Activated naive CD4-positive, alpha-beta T cell treated with anti-CD3 and anti-CD28 coated beads for 36 hours (primary cell): Measurements from ENCODE around the gene OPCML. TPM values are rescaled to one million over a fixed set of nuclear protein-coding genes. Genes with fewer than 3 reads are reported as not detected.

Experiments
- CTCF ChIA-PET: fragments of 350-600 bp; sonication (Branson Sonifier 250); formaldehyde crosslinking; loops from one replicate; lab custom pipeline; 2021; ENCODE audit warnings: antibody characterized with exemption; lab: Charles Lee
- DNase-seq: peaks from one replicate; pipeline ENCODE4 v3.0.0-alpha.2; 2020
- H3K27ac Mint-ChIP-seq: one replicate; pipeline ENCODE4 v1.8.0; 2021; ENCODE audit warnings: mild to moderate bottlenecking, mixed read lengths
- H3K27me3 Mint-ChIP-seq: one replicate; pipeline ENCODE4 v1.8.0; 2021; ENCODE audit warnings: low read depth, mixed read lengths
- H3K36me3 Mint-ChIP-seq: one replicate; pipeline ENCODE4 v1.8.0; 2021; ENCODE audit warnings: low read depth, mixed read lengths
- H3K4me1 Mint-ChIP-seq: one replicate; pipeline ENCODE4 v1.8.0; 2021; ENCODE audit warnings: low read depth, mixed read lengths
- H3K4me3 Mint-ChIP-seq: one replicate; pipeline ENCODE4 v1.8.0; 2021; ENCODE audit warnings: mild to moderate bottlenecking, moderate library complexity, mixed read lengths
- H3K9me3 Mint-ChIP-seq: one replicate; pipeline ENCODE4 v1.8.0; 2021; ENCODE audit warnings: mixed read lengths
- intact Hi-C: fragments of 100-400 bp; cut with micrococcal nuclease; formaldehyde crosslinking; loops from one replicate; pipeline ENCODE4 v1.15.1; 2023
- total RNA-seq, 2 experiments: library from RNA; stranded (reverse); gene quantifications; one replicate each; pipeline ENCODE4 v1.2.3, GENCODE V29; 2021

Gene OPCML
- total RNA-seq, 2 experiments from 2014 or later, result not detected

DNA sequence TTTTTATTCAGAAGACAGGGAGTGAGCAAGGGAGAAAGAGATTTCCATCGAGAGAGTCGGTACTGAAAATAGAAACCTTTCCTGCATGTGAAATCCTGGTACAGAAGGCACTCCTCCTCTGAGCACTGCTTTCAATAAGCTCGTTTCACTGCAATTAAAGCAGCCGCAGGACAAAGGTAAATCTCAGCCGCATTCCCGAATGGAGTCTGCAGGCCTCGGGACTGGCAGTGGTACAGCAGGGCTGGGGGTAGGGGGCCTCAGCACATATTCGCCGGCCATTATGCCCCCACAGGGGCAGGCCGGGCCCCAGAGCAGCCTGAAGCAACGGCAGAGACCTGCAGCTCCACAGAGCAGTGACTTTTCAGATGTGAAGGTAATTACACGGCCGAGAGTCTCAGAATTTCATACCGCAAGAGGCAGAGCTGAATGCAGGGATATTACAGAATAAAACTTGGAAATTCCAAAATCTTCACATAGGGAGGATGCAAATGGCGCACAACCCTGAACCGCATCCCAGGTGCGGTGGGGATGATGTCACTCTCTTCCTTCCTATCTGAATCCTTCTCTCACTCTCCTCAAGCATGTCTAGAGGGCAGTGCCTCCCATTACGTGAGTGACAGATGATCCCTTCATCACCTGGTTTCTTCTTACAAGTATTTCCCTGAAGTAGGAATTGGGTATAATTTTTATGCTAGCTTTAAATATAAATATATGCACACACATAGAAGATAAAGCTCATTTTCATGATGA is 622.1 kb downstream of the OPCML start:
- no peaks in the 10 kb centered on the region for H3K36me3 Mint-ChIP-seq
- CTCF ChIA-PET, result interaction anchor here (0.5 kb wide), 1 partner anchor 17 kb away, joined by 3 read pairs; no protein-coding TSS in a partner anchor
- H3K9me3 Mint-ChIP-seq, result no peaks in the 10 kb centered on the region
- intact Hi-C loops, result no loop called here
- H3K4me3 Mint-ChIP-seq, result no peak overlapping the region
- DNase-seq, result no peak
- no peaks in the 10 kb centered on the region for H3K4me1 Mint-ChIP-seq
- H3K27me3 Mint-ChIP-seq, result no peaks in the 10 kb centered on the region
- no peak overlapping the region for H3K27ac Mint-ChIP-seq

DNA sequence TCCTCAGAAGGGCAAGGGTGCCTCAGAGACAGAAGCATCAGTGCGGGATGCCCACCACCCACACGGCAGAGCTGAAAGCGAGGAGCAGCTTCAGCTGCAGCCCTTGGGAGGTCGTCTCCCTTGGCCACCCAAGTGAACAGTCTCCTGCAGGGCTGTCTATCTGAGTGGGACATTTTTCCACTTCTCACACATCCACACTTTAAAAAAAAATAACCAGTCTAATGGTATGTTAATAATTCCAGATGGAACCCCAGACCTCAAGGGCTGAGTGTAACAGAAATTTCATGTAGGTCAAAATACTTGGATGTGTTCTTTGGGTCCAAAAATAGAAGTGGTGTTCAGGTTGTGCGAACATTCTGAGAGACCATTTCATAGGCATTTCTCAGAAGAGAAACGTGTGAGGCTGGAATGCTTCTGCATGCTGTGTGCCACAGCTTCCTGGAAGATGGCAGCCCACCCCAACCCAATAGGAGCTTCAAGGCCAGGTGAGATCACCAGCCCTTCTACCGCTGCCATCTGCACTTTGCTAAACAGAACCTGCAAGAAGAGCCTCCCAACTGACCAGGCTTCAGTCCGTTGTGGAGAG is 623.2 kb downstream of the OPCML start:
- no peak for DNase-seq
- H3K27me3 Mint-ChIP-seq, result no peaks in the 10 kb centered on the region
- H3K27ac Mint-ChIP-seq, result no peak overlapping the region
- CTCF ChIA-PET, result no interaction called here
- no peak overlapping the region for H3K4me3 Mint-ChIP-seq
- H3K4me1 Mint-ChIP-seq, result no peaks in the 10 kb centered on the region
- no peaks in the 10 kb centered on the region for H3K36me3 Mint-ChIP-seq
- no peaks in the 10 kb centered on the region for H3K9me3 Mint-ChIP-seq
- intact Hi-C loops, result no loop called here

DNA sequence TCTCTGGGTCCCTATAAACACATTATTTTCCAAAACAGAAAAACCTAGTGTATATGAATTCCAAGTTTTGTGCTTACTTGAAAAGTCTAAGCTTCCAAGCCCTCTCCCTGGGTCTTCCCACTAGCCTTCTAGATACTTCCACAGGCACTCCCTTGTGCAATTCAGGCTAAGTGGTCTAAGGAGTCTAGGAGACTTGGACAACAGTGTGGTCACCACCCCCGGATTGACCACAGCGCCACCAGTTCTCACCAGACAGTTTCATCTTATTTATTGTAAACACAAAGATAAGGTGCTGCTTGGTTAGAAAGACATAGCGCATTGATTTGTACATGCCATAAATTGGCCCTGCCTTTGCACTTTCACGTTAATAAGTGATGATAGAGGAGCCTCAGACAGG is 623.9 kb downstream of the OPCML start:
- H3K27me3 Mint-ChIP-seq, result no peaks in the 10 kb centered on the region
- H3K27ac Mint-ChIP-seq, result no peak overlapping the region
- CTCF ChIA-PET, result no interaction called here
- intact Hi-C loops, result no loop called here
- no peaks in the 10 kb centered on the region for H3K36me3 Mint-ChIP-seq
- no peak overlapping the region for H3K4me3 Mint-ChIP-seq
- no peak for DNase-seq
- no peaks in the 10 kb centered on the region for H3K4me1 Mint-ChIP-seq
- no peaks in the 10 kb centered on the region for H3K9me3 Mint-ChIP-seq

DNA sequence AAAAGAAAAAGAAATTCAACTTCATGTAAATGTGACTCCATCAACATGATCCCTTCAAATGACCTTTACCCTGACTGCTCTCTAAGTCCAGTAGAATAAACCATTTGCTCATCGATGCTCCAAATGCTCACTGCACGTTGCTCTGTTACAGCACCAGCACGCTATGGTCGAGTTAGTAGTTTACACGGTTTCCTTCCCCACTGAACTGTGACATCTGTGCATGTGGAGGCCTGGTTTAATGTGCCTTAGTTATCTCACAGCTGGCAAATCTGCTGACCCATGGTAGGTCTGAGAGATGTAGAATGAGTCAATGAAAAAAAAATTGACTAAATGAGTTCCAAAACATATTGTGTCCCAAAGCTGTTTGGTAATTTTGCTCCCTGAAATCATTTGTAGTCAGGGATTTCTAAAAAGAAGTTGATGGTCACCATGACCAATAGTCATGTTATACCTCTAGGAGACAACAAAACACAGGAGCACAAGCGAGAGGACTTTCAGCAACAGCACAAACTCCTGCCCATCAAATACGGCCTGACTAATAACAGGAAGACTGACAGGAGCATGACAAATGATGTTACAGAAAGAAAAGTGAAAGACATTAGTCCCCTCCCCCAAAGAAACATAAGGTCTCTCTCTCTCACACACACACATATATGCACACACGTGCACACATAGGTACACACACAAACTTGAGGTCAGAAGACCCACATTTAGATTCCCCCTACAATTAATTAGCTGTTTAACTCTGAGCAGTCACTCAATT is 624.5 kb downstream of the OPCML start:
- no peaks in the 10 kb centered on the region for H3K4me1 Mint-ChIP-seq
- H3K27me3 Mint-ChIP-seq, result no peaks in the 10 kb centered on the region
- CTCF ChIA-PET, result no interaction called here
- no peak overlapping the region for H3K27ac Mint-ChIP-seq
- intact Hi-C loops, result no loop called here
- no peak for DNase-seq
- H3K4me3 Mint-ChIP-seq, result no peak overlapping the region
- no peaks in the 10 kb centered on the region for H3K9me3 Mint-ChIP-seq
- H3K36me3 Mint-ChIP-seq, result no peaks in the 10 kb centered on the region

DNA sequence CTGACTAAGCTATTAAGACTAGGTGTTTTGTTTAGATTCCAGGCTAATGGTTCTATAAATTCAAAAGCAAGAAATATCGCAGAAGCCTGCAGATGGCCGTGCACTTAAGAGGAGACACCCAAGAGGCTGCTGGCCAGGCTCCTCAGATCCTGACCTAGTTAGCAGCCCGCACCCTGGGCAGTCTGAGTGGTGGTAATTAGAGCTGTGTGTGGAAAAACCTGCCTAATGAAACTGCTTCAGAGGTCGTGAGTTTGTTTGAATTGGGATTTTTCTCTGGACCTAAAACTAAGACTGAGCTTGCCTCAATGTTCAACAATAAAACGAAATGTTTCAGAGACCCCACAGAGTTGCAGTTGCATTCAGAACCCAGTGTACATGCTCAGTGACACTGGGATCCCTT is 627.7 kb downstream of the OPCML start:
- intact Hi-C loops, result no loop called here
- Mint-ChIP-seq H3K4me1 (no peaks in the 10 kb centered on the region), H3K27me3 (no peaks in the 10 kb centered on the region), H3K36me3 (no peaks in the 10 kb centered on the region), H3K4me3 (no peak overlapping the region), H3K27ac (no peak overlapping the region), H3K9me3 (no peaks in the 10 kb centered on the region)
- no peak for DNase-seq
- CTCF ChIA-PET, result no interaction called here

DNA sequence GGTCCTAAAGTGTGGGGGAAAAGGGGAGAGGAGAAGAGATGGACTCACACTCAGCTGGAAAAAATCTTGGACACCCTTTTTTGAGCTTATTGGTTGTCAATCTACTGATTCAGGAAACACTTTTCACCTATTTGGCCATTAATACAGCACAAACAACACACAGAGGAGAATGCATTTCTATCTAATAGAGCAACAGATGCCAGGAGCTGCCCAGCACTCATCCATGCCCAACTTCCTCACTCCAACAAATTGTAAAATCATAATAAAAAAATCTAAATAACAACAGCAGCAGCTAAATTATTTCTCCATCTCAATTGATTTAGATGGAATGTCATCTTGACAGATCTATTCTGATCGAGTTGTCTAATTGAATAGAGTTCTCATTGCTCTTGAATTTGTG is 628.2 kb downstream of the OPCML start:
- CTCF ChIA-PET, result no interaction called here
- intact Hi-C loops, result no loop called here
- no peaks in the 10 kb centered on the region for H3K36me3 Mint-ChIP-seq

DNA sequence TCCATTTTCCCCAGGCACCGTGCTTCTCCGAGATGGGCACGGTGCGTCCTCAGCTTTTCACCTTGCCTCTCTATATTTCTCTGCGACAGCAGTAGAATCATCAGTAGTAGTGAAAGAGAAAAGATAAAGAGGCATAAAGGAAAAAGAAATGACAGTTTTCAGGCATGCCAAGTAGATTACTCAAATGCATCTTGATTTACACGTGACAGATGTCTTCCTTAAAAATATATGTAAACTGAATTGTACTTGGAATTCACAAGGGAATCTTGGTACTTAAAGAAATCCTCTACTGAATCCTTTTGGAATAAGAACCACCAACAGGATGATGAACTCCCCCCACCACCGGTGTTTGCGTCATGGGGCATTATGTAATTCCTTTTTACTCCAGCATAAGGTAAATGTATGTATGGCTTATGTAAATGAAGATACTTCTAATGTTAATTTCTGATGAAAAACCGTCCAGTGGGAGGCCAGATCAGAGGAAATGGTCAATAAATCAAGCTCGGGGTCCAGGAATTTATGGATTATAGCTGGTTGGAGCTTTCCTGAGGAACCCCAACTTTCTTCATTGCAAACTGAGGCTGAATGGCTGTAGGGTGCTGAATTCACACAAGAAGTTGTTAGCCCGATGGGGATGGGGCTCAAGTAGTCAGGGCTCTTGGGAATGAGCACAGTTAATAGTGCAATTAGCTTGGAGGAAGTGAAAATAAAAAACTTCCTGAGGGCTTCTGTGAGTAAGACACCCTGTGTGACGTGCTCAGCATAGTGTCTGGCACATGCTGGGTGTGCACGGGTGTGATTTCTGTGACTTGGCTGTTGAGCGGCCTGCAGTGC is 630.4 kb downstream of the OPCML start:
- intact Hi-C loops, result no loop called here
- CTCF ChIA-PET, result no interaction called here
- no peaks in the 10 kb centered on the region for H3K9me3 Mint-ChIP-seq
- H3K27me3 Mint-ChIP-seq, result no peaks in the 10 kb centered on the region
- H3K4me1 Mint-ChIP-seq, result no peaks in the 10 kb centered on the region
- no peak for DNase-seq
- no peak overlapping the region for H3K4me3 Mint-ChIP-seq
- no peak overlapping the region for H3K27ac Mint-ChIP-seq
- no peaks in the 10 kb centered on the region for H3K36me3 Mint-ChIP-seq

More for the DNA sequence above, 628.2 kb downstream of the OPCML start:
- no peak overlapping the region for H3K27ac Mint-ChIP-seq
- no peaks in the 10 kb centered on the region for H3K9me3 Mint-ChIP-seq
- no peak overlapping the region for H3K4me3 Mint-ChIP-seq
- DNase-seq, result no peak
- no peaks in the 10 kb centered on the region for H3K4me1 Mint-ChIP-seq
- H3K27me3 Mint-ChIP-seq, result no peaks in the 10 kb centered on the region

DNA sequence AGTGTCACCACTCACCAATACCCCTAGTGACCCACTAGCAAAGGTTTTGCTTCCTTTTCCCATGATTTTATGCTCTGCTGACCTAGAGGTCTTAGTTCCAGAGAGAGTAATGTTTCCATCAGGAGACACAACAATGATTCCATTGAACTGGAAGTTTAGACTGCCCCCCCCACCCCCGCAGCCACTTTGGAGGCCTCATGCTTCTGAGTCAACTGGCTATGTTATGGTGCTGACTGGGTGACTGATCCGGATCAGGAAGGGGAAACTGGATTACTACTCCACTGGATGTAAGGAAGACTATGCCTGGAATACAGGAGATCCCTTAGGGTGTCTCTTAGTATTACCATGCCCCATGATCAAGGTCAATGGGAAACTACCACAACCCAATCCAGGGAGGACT is 633.6 kb downstream of the OPCML start:
- Mint-ChIP-seq H3K9me3 (no peaks in the 10 kb centered on the region), H3K27ac (no peak overlapping the region), H3K4me3 (no peak overlapping the region), H3K27me3 (no peaks in the 10 kb centered on the region), H3K4me1 (no peaks in the 10 kb centered on the region), H3K36me3 (no peaks in the 10 kb centered on the region)
- intact Hi-C loops, result no loop called here
- DNase-seq, result no peak
- CTCF ChIA-PET, result no interaction called here

DNA sequence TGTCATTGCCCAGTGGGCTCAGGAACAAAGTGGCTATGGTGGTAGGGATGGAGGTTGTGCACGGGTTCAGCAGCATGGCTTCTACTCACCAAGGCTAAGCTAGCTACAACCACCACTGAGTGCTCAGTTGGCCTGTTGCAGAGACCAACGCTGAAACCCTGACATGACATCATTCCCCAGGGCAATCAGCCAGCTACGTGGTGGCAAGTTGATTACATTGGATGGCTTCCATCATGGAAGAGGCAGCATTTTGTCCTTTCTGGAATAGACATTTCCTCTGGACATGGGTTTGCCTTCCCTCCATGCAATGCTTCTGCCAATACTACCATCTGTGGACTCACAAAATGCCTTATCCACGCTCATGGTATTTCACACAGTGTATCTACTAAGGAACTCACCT is 634.3 kb downstream of the OPCML start:
- H3K4me3 Mint-ChIP-seq, result no peak overlapping the region
- intact Hi-C loops, result no loop called here
- no peaks in the 10 kb centered on the region for H3K36me3 Mint-ChIP-seq
- CTCF ChIA-PET, result no interaction called here
- H3K9me3 Mint-ChIP-seq, result no peaks in the 10 kb centered on the region
- no peak overlapping the region for H3K27ac Mint-ChIP-seq
- H3K4me1 Mint-ChIP-seq, result no peaks in the 10 kb centered on the region
- no peak for DNase-seq
- no peaks in the 10 kb centered on the region for H3K27me3 Mint-ChIP-seq

DNA sequence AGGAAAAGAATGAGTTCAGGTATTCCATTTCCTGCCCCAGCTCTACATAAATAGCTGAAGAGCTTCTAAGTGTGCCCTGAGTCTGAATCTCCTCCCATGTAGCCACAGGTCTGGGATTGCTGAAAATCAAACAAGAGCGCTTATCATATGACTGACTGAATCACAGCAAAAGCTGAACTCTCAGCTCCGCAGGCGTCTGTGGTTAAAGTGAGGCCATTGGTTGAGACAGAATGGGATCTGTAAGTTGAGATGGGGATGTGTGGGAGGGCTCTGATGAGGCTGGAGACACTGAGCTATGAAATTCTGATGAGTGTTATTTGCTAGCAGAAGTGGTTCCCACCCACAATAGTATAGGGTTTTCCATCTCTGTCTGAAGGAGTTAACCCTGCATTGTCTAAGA is 637.0 kb downstream of the OPCML start:
- CTCF ChIA-PET, result no interaction called here
- no peaks in the 10 kb centered on the region for H3K27me3 Mint-ChIP-seq
- DNase-seq, result no peak
- intact Hi-C loops, result no loop called here
- no peak overlapping the region for H3K4me3 Mint-ChIP-seq
- H3K27ac Mint-ChIP-seq, result no peak overlapping the region
- no peaks in the 10 kb centered on the region for H3K4me1 Mint-ChIP-seq
- H3K9me3 Mint-ChIP-seq, result peaks cover 2% of the 10 kb centered on the region
- H3K36me3 Mint-ChIP-seq, result no peaks in the 10 kb centered on the region

DNA sequence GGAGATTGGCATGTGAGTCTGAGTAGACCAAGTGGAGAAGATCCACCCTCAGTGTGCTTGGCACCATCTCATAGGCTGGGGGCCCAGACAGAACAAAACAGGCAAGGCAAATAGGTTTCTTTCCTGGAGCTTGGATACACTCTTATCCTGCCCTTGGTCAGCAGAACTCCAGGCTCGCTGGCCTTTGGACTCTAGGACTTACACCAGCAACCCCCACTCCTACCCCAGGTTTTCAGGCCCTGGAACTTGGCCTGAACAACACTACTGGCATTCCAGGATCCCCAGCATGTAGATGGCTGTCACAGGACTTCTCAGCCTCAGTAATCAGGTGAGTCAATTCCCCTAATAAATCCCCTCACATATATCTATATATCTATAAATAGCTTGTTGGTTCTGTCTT is 637.7 kb downstream of the OPCML start:
- no peaks in the 10 kb centered on the region for H3K36me3 Mint-ChIP-seq
- no peak for DNase-seq
- H3K4me3 Mint-ChIP-seq, result no peak overlapping the region
- peaks cover 2% of the 10 kb centered on the region for H3K9me3 Mint-ChIP-seq
- no peak overlapping the region for H3K27ac Mint-ChIP-seq
- no peaks in the 10 kb centered on the region for H3K4me1 Mint-ChIP-seq
- intact Hi-C loops, result no loop called here
- CTCF ChIA-PET, result no interaction called here
- no peaks in the 10 kb centered on the region for H3K27me3 Mint-ChIP-seq

DNA sequence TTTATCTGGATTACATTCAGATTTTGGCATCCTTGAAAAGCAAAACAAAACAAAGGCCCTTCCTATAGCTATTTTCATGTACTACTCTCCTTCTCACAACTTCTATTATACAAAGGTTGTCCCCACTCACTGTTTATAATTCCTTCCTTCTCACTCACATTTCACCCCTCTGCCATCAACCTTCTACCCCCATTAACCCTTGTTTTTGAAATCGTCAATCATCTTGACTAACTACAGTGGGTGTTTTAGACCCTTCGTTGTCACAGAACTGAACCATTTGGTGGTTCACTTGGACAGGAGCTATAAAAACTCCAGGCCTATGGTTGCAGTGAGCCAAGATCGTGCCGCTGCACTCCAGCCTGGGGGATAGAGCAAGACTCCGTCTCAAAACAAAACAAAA is 639.4 kb downstream of the OPCML start:
- no peak for DNase-seq
- no peaks in the 10 kb centered on the region for H3K36me3 Mint-ChIP-seq
- CTCF ChIA-PET, result no interaction called here
- no peak overlapping the region for H3K4me3 Mint-ChIP-seq
- H3K27ac Mint-ChIP-seq, result no peak overlapping the region
- H3K27me3 Mint-ChIP-seq, result peaks cover 3% of the 10 kb centered on the region
- H3K4me1 Mint-ChIP-seq, result no peaks in the 10 kb centered on the region
- intact Hi-C loops, result no loop called here
- peaks cover 2% of the 10 kb centered on the region for H3K9me3 Mint-ChIP-seq
